Inferior parietal cortex (tissue), 1 donor: ENCODE results near the gene CAP2.
"Not testable (repeated sequence)": the region's sequence is repeated elsewhere in the genome, so short reads cannot be mapped to it uniquely, and the experiment has no call there.

Source experiments
- DNase-seq: peaks from one replicate; pipeline ENCODE4 v3.0.0-alpha.2; 2016; ENCODE audit errors: extremely low spot score

CAP2 gene

DNA sequence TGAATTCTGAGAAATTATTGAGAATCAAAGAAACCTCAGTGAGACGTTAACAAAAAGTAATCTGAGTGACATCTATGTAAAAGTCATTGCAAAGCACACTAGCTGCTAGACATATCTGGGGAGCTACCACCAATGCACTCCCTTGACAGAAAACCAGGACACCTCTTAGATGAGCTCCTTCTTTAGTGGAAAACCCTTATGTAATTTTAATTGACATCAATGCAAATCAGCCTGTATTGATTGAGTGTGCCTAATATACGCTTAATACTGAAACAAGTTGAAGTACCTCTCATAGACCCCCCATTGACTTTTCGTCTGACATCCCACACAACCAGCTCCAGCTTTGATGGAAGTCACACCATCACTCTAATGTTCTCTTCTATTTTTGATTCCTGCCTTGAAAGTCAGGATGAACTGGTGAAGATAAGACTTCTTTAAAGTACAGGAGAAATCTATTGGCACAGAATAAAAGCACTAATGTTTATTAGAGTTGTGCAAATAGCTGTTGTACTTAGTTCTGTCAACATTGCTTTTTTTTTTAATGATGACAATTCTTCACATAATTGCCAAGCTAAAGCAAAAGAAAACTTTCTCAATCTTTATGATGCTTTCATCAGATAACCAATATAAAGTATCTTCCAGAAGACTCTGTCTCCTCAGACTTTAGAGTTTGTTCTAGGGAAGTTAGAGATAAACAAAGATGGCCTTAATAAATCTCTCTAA is 108.7 kb downstream of the CAP2 start:
- DNase-seq = no peak

DNA sequence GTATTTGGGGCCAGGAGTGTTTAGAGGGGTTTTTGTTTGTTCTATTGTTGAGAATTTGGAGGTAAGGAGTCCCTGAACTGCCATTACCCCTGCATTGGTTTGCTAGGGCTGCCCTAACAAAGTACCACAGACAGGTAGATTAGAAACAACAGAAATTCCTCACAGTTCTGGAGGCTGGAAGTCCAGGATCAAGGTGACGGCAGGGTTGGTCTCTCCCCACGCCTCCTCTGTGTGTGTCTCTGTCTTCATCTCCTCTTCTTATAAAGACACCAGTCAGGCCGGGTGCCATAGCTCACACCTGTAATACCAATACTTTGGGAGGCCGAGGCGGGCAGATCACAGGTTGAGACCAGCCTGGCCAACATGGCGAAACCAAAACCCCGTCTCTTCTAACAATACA is 109.7 kb downstream of the CAP2 start:
- no peak for DNase-seq

DNA sequence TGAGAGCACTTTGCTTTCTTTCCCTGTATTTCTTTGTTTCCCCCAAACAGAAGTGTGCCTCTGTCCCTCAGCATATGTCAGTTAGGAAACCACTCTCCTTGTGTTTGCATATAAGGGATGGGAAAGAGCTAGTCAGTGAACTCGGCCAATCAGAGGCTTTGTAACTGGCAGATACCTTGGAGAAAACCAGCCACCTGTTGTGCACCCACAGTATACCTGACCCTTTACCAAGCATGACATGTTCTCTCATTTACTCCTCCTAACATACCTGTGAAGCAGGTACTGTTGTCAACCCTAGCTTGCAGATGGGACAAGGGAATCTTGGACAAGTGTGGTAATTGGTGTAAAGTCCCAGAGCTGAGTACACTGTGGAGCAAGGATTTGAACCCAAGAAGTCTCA is 110.6 kb downstream of the CAP2 start:
- DNase-seq = no peak

DNA sequence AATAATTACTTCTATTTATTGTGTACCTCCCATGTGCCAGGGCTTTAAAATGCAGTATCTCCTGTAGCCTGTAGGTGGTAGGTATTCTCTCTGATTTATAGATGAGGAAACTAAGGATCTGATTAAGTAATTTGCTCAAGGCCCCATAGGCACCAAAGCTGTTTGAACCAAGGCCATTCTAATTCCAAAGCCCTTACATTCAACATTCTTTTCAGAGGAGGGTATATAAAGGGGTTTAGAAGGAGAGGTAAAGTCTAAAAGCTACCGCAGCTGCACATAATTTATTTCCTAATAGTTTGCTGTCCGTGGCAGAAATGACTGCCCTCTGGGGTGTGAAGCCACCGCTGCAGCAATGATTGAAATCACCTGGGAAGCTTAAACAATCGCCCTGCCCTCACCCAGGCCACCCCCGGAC is 111.7 kb downstream of the CAP2 start:
- DNase-seq = no peak

DNA sequence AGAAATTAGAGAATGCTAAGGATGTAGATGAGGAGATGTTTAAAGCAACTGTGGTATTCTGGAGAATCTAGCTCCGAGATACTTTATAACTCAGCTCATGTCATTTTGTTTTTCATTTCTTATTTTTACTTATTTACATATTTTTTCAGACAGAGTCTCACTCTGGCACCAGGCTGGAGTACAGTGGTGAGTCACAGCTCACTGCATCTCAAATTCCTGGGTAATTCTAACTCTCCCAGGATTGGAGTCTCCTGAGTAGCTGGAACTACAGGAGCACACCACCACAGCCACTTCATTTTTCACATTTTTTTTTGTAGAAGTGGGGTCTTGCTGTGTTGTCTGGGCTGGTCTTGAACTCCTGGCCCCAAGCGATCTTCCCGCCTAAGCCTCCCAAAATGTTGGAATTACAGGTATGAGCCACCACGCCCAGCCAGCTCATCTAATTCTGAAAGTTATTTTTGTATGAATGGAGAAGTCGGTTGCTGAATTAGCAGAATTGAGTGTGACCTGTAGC is 112.4 kb downstream of the CAP2 start:
- DNase-seq = no peak

DNA sequence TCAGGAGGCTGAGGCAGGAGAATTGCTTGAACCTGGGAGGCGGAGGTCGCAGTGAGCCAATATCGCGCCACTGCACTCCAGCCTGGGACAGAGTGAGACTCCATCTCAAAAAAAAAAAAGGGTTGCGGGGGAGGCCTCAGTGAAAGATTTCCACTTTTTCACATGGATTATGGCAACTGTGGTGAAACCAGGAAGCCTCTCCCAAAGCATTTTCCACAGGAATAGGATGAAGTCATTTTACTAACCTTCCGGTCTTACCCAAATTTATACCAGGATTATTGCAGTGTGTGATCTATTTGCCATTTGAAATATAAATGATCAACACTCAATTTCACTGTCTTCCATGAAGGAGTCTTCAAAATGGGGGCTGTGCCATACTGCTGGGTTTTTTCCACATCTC is 113.1 kb downstream of the CAP2 start:
- no peak for DNase-seq

DNA sequence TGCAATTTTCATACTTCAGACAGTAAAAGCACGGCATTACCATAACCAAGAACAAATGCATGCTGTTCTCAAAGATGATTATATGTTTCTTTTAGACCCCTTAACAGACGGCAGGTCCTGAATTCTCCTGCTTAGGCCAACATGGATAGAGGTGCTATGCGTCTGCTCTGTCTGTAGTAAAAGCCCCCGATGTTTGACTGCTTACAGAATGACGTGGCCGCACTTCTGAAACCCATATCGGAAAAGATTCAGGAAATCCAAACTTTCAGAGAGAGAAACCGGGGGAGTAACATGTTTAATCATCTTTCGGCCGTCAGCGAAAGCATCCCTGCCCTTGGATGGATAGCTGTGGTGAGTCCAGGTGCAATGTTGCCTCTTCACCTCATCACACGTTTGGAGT is 113.6 kb downstream of the CAP2 start:
- DNase-seq = no peak

DNA sequence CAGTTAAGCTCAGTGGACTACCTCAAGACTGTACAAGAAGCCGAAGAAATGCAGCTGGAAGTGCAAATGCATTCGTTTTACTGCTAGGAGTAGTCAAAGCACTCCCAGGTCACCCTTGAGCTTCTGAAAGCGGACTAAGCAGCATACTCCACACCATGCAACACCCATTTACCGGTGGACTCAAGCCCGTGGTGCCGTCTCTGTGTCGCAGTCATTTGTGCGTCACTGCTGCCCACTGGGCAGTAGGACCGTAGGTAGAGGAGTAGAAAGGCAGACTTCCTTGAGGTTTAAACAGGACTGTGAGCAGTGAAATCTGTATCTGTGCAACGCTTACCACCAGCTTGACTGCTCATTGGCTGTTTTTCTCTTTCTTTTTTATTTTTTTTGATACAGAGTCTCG is 117.7 kb downstream of the CAP2 start:
- DNase-seq = no peak

DNA sequence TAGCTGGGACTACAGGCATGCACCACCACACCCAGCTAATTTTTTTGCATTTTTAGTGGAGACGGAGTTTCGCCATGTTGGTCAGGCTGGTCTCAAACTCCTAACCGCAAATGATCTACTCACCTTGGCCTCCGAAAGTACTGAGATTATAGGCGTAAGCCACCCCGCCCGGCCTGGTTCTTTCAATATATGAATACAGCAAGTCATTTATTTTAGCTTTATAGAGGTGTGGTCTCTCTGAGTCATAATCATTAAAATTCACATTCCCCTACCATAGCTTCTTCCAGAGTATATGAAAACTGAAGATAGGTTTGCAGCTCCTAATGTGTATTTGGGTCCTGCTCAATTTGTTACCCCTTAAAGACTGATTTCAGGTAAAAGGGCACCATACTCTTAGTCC is 118.2 kb downstream of the CAP2 start:
- no peak for DNase-seq

DNA sequence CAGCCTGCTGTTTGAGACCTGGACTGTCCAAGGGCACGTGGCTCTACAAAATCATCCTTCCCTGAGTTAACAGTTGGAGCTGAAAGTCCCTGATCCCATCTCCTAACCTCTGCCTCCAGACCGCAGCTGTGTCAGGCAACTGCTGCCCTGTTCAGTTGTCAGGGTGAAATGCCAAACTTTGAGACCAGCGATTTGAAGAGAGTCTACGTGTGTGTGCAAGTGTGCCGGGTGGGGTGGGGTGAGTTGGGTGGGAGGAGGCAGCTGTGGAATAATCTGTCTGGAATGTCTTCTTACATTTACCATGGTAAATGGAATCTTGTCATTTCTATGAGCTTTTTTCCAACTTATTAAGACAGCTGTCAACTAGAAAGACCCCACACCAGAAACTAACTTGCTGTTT is 125.7 kb downstream of the CAP2 start:
- DNase-seq = no peak

DNA sequence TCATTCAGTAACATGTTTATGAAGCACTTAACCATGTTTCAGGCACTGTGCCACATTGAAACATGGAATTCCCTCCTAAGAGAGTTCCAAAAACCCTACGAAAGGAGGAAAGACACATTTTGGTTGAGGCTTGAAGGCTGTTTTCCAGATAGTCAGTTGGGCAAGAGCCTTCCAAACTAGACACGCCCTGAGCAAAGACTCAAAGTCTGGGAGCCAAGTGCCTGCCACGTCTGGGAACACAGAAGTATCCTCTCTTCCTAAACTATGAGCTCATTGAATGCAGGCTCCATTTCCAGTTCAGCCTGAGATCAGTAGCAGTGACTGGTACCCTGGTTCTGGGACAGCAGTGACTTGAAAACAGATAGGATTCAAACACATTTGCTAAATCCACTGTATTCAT is 132.2 kb downstream of the CAP2 start:
- DNase-seq = no peak

DNA sequence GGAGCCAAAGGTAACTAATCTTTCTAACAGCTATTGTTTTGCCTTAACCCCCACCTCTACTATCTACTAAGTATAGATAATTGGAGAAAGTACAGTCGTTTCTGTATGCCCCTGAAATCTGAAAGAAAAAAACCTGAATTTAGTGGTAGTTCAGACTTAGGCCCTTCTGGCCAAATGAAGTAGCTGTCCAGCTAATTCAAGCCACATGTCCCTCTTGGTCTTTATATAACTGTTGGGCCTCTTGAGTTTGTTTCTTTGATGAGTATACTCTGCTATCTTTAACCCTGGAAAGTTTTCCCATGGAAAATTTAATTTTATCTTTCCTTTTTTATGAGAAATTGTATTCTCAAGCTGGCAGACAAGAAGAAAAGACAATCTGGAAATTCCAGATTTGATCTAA is 133.7 kb downstream of the CAP2 start:
- DNase-seq = no peak

DNA sequence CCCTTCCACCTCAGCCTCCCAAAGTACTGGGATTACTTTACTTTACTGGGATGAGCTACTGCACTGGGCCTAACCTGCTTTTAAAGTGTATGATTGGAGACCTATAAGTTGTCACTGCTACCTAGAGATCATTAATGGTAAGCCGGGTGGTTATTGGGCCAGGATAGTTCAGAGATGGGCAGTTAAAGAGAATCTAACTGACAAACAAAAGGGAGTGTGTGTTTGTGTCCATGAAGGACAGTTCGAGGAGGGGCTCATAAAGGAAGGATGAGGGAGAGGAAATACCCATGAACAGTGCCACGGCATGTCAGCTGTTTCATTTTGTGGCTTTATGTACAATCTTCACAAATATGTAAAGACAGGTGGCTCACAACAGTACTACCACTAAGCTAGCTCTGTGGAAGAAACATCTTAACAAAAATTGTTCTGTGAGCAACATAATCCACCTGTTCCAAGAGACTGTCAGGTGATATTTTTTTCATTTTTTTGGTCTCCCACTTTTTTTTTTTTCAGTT is 137.0 kb downstream of the CAP2 start:
- no peak for DNase-seq

DNA sequence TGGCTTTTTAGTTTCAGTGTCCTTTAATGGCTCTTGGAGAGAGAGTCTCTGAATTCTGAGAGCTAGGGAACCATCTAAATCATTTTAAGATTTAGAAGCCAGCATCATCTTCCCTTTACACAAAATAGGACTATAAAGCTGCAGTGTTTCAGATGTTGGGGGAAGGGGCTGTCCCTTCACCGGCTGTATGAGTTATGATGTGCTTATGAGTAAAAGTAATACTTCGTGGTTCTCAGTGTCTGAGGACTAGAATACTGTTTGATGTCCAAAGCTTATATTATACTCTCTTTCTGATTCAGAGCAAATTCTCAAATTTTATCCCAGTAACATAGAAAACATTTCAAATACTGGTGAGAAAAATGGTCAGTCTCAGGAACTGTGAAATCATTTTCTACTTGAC is 143.2 kb downstream of the CAP2 start:
- DNase-seq = no peak

DNA sequence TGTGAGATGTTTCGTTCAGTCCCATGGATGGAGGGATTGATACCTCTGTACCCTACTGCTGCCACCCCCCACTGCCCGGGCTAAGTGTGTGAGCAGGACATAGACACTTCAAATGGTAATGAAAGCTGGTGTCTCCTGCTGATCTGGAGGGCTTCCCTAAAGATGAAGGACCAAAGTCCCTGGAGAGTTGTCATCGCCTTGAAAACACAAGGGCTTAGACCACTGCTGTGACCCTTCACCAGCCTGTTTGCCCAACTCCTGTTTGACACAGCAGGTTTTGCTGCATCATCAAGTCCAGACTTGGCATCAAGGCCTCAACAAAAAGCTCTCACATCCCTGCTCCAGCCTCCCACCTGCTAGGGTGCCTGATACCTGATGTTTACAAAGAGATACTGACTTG is 148.8 kb downstream of the CAP2 start:
- no peak for DNase-seq

DNA sequence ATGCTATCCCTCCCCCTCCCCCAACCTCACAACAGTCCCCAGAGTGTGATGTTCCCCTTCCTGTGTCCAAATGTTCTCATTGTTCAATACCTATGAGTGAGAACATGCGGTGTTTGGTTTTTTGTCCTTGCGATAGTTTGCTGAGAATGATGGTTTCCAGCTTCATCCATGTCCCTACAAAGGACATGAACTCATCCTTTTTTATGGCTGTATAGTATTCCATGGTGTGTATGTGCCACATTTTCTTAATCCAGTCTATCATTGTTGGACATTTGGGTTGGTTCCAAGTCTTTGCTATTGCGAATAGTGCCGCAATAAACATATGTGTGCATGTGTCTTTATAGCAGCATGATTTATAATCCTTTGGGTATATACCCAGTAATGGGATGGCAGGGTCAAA is 152.3 kb downstream of the CAP2 start:
- DNase-seq = not testable (repeated sequence)

DNA sequence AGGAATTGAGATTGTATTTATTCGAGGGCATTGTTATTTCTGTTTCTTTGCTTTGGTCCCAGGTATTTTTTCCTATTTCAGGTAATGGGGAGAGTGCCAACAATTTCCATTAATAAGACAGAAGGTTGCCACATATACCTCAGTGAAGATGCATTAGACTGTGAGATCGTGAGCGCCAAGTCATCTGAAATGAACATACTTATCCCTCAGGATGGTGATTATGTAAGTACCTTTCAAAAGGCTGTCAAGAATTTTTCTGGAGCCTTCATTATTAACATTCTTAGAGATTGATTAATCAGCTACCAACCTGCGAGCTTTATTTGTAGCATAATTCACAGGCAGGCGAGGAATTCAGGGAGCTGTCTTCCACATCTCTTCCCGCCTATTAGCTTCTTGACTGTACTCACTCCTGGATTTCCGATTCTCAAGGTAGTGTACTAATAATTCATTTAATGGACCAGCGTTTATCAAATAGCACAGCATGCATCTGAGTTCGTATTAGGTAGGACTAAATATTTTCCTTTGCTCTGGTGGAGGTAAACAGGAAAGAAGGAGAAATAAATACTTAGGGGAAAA is 158.1 kb downstream of the CAP2 start:
- no peak for DNase-seq

DNA sequence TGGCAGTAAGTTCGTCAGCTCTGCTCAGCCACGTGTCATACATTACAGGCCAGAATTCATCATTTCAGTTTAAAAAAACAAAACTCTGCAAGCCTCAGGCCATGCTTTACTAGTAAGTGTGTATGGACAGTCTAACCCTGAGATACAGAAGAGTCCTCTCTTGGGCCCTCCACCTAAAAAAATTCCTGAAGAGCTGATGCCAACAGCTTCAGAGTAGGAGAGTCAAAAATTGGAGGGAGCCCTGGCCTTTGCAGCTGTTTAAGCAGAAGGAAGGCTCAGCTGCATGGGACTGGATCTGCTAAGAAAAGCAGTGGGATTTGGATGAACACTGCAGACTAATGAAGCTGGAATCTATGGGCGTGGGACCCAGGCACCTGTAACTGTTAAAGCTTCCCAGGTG is 159.5 kb downstream of the CAP2 start:
- no peak for DNase-seq

DNA sequence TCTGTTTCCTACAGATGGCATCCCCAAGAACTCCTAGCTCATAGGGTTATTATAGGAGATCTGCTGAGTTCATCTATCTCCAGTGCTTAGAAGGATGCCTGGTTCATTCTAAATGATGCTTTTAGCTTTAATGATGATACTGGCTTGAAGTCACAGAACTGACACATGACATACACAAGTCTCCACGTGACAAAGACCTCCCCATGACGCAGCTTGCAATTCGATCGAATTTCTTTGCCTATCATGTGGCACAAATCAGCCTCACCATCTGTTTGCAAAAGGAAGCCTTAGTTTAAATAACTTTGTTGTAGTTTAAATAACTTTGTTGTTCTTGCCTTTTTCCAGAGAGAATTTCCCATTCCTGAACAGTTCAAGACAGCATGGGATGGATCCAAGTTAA is 162.6 kb downstream of the CAP2 start:
- DNase-seq = no peak

DNA sequence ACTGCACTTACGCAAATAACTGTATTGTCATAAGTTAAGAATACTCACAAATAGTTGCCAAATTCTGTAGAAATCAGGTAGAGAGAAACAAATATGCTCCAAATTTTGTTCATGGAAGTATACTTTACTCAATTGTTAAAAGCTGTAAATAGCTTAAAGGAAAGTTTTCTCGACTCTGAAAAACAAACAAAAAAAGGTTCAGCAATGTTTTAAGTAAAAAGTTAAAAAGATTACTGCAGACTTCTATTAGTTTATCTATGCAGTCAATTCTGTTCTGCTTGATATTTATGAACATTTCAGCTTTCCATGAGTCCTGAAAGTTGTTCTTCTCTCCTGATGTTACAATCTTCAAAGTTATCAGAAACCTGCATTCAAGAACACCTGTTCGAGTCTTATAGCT is 169.2 kb downstream of the CAP2 start:
- no peak for DNase-seq

DNA sequence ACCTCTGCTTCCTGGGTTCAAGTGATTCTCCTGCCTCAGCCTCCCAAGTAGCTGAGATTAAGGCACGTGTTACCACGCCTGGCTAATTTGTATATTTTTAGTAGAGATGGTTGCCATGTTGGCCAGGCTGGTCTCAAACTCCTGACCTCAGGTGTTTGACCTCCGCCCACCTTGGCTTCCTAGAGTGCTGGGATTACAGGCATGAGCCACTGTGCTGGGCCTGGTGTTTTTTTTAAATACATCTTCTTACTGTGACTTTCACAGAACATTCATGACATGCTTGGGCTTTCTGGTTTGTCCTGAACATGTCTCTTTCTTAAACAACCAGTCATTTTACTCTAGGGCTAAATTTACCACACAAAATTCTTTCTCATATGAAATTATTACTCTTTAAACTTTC is 172.0 kb downstream of the CAP2 start:
- DNase-seq = no peak

DNA sequence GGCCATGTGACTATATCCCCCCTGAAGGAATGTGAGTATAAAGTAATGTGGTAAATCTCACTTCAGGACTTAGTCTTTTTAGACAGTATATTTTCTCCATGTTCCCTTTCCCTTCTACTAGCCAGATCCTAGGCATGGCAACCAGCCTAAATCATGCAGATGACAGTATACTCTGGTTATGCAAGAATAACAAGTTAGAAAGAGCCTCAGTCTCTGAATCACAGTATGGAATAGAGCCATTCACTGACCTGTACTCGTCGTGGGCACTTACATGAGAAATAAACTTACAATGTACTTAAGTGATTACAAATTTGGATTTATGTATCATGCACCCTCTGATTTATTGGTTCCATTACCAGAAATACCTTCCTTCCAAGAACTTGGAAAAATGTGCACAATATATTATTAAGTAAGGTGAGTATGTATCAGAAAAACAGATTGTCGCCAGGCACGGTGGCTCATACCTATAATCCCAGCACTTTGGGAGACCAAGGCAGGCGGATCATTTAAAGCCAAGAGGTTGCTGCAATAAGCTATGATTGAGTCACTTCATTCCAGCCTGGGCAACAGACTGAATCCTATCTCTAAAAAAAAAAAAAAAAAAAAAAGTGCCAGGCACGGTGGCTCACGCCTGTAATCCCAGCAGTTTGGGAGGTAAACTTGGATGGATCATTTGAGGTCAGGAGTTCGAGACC is 181.6 kb downstream of the CAP2 start:
- DNase-seq = no peak

DNA sequence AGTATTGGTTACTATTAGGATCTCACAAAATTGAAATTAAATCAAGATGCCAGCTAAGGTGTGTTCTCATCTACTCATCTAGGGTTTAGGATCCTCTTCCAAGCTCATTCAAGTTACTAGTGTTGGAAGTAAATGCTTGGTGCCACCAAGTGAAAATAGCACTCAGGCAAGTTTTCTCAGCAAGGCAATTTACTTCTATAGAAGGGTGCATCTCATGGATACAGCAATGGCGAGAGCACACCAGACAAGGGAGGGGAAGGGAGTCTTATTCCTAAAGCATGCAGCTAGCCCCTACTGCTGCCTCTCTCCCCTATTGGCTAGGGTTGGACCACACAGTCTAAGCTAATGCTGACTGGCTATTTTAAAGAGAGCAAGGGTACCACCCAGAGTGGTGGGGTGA is 183.7 kb downstream of the CAP2 start:
- DNase-seq = no peak
